ENCODE data around the gene ACOX1.

The ACOX1 gene

DNA sequence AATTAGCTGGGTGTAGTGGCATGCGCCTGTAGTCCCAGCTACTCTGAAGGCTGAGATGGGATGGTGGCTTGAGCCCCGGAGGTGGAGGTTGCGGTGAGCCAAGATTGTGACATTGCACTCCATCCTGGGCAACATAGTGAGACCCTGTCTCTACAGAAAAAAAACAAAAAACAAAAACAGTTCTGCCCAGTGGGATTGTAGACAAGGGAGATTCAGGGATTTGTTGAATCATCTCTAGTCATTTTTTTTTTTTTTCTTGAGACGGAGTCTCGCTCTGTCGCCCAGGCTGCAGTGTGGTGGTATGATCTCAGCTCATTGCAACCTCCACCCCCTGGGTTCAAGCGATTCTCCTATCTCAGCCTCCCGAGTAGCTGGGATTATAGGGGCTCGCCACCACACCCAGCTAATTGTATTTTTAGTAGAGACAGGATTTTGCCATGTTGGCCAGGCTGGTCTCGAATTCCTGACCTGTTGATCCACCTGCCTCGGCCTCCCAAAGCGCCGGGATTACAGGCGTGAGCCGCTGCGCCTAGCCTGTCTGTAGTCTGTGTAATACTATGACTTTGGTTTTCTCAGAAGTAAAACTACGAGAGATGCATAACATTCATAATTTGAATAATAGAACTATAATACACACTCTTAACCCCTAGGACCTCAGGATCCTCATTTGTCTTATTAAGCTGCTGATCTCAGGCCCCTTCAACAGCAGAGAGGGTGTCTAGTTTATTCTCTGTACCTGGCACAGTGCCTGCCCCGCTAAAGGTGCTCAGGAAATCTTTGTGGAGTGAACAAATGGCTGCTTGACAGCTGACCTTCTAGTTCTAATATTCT, 1.4 kb upstream of the ACOX1 start:
- peak overlapping the region; percentile 69 for H3K27ac ChIP-seq (ENCODE audit: low read depth, low read length)
- H3K9me2 ChIP-seq (replicated peaks; ENCODE audit: control insufficient read depth, low read length): no peaks in the 10 kb centered on the region
- TF ChIP-seq EZH2phosphoT487 (IDR thresholded peaks at IDR 0.05; ENCODE audit: borderline replicate concordance, low read length): no peak
- TF ChIP-seq, protein P1, sequence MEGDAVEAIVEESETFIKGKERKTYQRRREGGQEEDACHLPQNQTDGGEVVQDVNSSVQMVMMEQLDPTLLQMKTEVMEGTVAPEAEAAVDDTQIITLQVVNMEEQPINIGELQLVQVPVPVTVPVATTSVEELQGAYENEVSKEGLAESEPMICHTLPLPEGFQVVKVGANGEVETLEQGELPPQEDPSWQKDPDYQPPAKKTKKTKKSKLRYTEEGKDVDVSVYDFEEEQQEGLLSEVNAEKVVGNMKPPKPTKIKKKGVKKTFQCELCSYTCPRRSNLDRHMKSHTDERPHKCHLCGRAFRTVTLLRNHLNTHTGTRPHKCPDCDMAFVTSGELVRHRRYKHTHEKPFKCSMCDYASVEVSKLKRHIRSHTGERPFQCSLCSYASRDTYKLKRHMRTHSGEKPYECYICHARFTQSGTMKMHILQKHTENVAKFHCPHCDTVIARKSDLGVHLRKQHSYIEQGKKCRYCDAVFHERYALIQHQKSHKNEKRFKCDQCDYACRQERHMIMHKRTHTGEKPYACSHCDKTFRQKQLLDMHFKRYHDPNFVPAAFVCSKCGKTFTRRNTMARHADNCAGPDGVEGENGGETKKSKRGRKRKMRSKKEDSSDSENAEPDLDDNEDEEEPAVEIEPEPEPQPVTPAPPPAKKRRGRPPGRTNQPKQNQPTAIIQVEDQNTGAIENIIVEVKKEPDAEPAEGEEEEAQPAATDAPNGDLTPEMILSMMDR (IDR thresholded peaks at IDR 0.05; ENCODE audit: low read depth, low read length, poor library complexity, severe bottlenecking): no peak
- H3K79me2 ChIP-seq (ENCODE audit: control insufficient read depth, low read length): peaks cover 31% of the 10 kb centered on the region
- peaks cover 37% of the 10 kb centered on the region for H3K4me1 ChIP-seq (ENCODE audit: control insufficient read depth, low read length)
- H3K4me3 ChIP-seq (ENCODE audit: low read length): peak overlapping the region; percentile 80
- H3K9me3 ChIP-seq (ENCODE audit: control insufficient read depth, insufficient read depth, low read length): no peaks in the 10 kb centered on the region
- H3K36me3 ChIP-seq (ENCODE audit: control insufficient read depth, low read length): peaks cover 3% of the 10 kb centered on the region
- peaks cover 5% of the 10 kb centered on the region; the same call in 1 of the 2 replicates for H3F3A ChIP-seq (ENCODE audit: control insufficient read depth, insufficient read depth)
- peak overlapping the region; percentile 98 for H3K4me2 ChIP-seq (ENCODE audit: low read length)
- no peaks in the 10 kb centered on the region for H4K20me1 ChIP-seq (ENCODE audit: control insufficient read depth, insufficient read depth, low read depth, low read length)
- H3K27me3 ChIP-seq (ENCODE audit: control insufficient read depth, low read length): no peaks in the 10 kb centered on the region

- H3K36me3 ChIP-seq (ENCODE audit: control insufficient read depth, low read length): peaks cover 3% of the 10 kb centered on the region
- H3F3A ChIP-seq (ENCODE audit: control insufficient read depth, insufficient read depth): peaks cover 5% of the 10 kb centered on the region; the same call in 1 of the 2 replicates
- H3K27me3 ChIP-seq (ENCODE audit: control insufficient read depth, low read length): no peaks in the 10 kb centered on the region
- peak overlapping the region; percentile 98 for H3K4me2 ChIP-seq (ENCODE audit: low read length)
- H3K27ac ChIP-seq (ENCODE audit: low read depth, low read length): peak overlapping the region; percentile 69
- H3K9me2 ChIP-seq (replicated peaks; ENCODE audit: control insufficient read depth, low read length): no peaks in the 10 kb centered on the region
- peak overlapping the region; percentile 80 for H3K4me3 ChIP-seq (ENCODE audit: low read length)
- no peaks in the 10 kb centered on the region for H3K9me3 ChIP-seq (ENCODE audit: control insufficient read depth, insufficient read depth, low read length)
- H3K4me1 ChIP-seq (ENCODE audit: control insufficient read depth, low read length): peaks cover 37% of the 10 kb centered on the region
- no peaks in the 10 kb centered on the region for H4K20me1 ChIP-seq (ENCODE audit: control insufficient read depth, insufficient read depth, low read depth, low read length)
- TF ChIP-seq, protein P1 (IDR thresholded peaks at IDR 0.05; ENCODE audit: low read depth, low read length, poor library complexity, severe bottlenecking): no peak
- no peak for TF ChIP-seq EZH2phosphoT487 (IDR thresholded peaks at IDR 0.05; ENCODE audit: borderline replicate concordance, low read length)
- H3K79me2 ChIP-seq (ENCODE audit: control insufficient read depth, low read length): peaks cover 31% of the 10 kb centered on the region
Measured at GRCh38 chr17:75979705-75980187, 780 bp upstream of the ACOX1 start.

GRCh38 chr17:75976175-75976848, 2.7 kb downstream of the ACOX1 start:
- peaks cover 28% of the 10 kb centered on the region for H3K79me2 ChIP-seq (ENCODE audit: control insufficient read depth, low read length)
- no peak overlapping the region; the same call in 1 of the 2 replicates for H3K4me2 ChIP-seq (ENCODE audit: low read length)
- H4K20me1 ChIP-seq (ENCODE audit: control insufficient read depth, insufficient read depth, low read depth, low read length): no peaks in the 10 kb centered on the region
- H3K4me3 ChIP-seq (ENCODE audit: low read length): no peak overlapping the region
- no peak for TF ChIP-seq EZH2phosphoT487 (IDR thresholded peaks at IDR 0.05; ENCODE audit: borderline replicate concordance, low read length)
- TF ChIP-seq, protein P1 (IDR thresholded peaks at IDR 0.05; ENCODE audit: low read depth, low read length, poor library complexity, severe bottlenecking): no peak
- no peaks in the 10 kb centered on the region for H3K9me3 ChIP-seq (ENCODE audit: control insufficient read depth, insufficient read depth, low read length)
- no peak overlapping the region for H3K27ac ChIP-seq (ENCODE audit: low read depth, low read length)
- H3K27me3 ChIP-seq (ENCODE audit: control insufficient read depth, low read length): no peaks in the 10 kb centered on the region
- H3F3A ChIP-seq (ENCODE audit: control insufficient read depth, insufficient read depth): peaks cover 8% of the 10 kb centered on the region; the same call in 1 of the 2 replicates
- no peaks in the 10 kb centered on the region for H3K9me2 ChIP-seq (replicated peaks; ENCODE audit: control insufficient read depth, low read length)
- peaks cover 26% of the 10 kb centered on the region for H3K4me1 ChIP-seq (ENCODE audit: control insufficient read depth, low read length)
- H3K36me3 ChIP-seq (ENCODE audit: control insufficient read depth, low read length): peaks cover 3% of the 10 kb centered on the region
